ENCODE data around the gene TLE6. TPM values are rescaled to one million over a fixed set of nuclear protein-coding genes. Genes with fewer than 3 reads are reported as not detected.
A peak's percentile ranks its signal among the peaks of the same experiment; 100 is the strongest.
"Not testable (repeated sequence)": the region's sequence is repeated elsewhere in the genome, so short reads cannot be mapped to it uniquely, and the experiment has no call there.

TLE6 gene
- polyA plus RNA-seq, 2 of the 4 experiments (the other 2 are of a cell fraction) = 3.1 to 4.2 TPM

DNA sequence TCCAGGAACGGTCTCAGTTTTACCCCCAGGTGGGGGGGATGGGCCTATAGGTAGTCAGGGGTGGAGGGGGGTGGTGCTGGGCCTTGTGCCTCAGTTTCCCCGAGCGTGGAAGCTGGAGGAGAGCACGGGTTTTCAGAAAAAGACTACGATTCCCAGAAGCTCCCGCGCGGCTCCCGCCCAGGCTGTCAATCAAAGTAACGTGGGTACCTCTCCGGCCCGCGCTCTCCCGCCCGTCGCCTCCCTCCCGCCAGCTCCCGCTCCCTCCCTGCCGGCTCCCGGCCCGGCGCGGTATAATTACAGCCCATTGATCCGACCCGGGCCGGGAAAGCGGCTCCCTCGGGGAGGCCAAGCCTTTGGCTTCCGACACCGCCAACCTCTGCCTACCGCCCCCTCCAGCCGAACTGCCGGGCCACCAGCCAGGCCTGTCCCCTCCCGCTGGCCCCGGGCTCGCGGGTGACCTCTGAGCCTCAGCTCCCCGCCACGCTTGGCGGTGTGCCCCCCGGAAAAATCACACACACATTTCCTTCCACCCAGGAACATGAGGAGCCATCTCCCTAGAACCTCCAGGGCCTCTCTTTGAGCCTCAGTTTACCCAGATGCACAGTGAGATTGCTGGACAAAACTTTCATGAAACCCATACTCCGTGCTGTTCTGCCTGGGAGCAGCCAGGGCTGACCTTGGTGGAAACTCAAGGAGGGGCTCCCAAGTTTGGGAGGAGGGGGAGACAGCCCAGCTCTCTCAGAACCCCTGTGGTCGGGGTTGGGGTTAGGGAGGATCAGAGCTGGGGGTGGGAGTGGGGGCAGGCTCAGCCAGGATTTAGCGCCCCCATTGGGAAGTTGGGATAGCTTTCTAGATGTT, 59.0 kb downstream of the TLE6 start:
- WGBS (ENCODE audit: missing lambda C conversion rate) = 0% methylated on average over 1 of the region's 44 CpGs
- peak; percentile 94 for TF ChIP-seq KDM1A (IDR thresholded peaks at IDR 0.05; ENCODE audit: low read depth)
- TF ChIP-seq, protein P1, sequence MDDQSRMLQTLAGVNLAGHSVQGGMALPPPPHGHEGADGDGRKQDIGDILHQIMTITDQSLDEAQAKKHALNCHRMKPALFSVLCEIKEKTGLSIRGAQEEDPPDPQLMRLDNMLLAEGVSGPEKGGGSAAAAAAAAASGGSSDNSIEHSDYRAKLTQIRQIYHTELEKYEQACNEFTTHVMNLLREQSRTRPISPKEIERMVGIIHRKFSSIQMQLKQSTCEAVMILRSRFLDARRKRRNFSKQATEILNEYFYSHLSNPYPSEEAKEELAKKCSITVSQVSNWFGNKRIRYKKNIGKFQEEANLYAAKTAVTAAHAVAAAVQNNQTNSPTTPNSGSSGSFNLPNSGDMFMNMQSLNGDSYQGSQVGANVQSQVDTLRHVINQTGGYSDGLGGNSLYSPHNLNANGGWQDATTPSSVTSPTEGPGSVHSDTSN (IDR thresholded peaks at IDR 0.05) = peak; percentile 94
- TF ChIP-seq, protein P2, sequence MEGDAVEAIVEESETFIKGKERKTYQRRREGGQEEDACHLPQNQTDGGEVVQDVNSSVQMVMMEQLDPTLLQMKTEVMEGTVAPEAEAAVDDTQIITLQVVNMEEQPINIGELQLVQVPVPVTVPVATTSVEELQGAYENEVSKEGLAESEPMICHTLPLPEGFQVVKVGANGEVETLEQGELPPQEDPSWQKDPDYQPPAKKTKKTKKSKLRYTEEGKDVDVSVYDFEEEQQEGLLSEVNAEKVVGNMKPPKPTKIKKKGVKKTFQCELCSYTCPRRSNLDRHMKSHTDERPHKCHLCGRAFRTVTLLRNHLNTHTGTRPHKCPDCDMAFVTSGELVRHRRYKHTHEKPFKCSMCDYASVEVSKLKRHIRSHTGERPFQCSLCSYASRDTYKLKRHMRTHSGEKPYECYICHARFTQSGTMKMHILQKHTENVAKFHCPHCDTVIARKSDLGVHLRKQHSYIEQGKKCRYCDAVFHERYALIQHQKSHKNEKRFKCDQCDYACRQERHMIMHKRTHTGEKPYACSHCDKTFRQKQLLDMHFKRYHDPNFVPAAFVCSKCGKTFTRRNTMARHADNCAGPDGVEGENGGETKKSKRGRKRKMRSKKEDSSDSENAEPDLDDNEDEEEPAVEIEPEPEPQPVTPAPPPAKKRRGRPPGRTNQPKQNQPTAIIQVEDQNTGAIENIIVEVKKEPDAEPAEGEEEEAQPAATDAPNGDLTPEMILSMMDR (IDR thresholded peaks at IDR 0.05) = peak; percentile 44
- peak; percentile 19; the same call in 1 of the 2 replicates for TF ChIP-seq PHF8 (IDR thresholded peaks at IDR 0.05; ENCODE audit: borderline replicate concordance, low read depth)
- TF ChIP-seq JUN (IDR thresholded peaks at IDR 0.05) = peak in 1 of 2 experiments; percentile 31; a peak in 1 of 5 replicates
- TF ChIP-seq EHF (CRISPR knock-in tag; IDR thresholded peaks at IDR 0.05) = no peak
- FAIRE-seq = no peak

DNA sequence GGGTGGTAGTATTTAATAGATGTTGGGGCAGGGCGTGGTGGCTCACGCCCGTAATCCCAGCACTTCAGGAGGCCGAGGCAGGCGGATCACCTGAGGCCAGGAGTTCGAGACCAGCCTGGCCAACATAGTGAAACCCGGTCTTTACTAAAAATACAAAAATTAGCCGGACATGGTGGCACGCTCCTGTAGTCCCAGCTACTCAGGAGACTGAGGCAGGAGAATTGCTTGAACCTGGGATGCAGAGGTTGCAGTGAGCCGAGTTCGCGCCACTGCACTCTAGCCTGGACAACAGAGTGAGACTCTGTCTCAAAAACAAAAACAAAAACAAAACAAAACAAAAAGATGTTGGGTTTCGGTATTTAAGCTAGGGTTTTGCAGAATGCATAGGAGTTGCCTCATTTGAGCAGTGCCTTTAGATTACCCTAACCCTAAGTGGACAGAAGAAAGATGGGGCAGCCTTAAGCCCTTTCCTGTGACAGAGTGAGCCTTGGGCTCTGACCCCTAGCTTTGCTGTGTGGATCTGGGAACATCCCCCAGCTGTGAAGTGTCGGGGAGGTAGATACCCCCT, 59.7 kb downstream of the TLE6 start:
- H3K4me1 ChIP-seq = peaks cover 12% of the 10 kb centered on the region
- POLR2A ChIA-PET = interaction anchor here (0.6 to 2.3 kb wide), 4 partner anchors 17 to 87 kb away, joined by 3 to 22 read pairs (median 12); partner anchors contain the start of gene TLE6
- not testable (repeated sequence) for FAIRE-seq; ATAC-seq; DNase-seq (ENCODE audit: low read depth in 1 of 2, low spot score in 1 of 2); H3K9me3 ChIP-seq
- peak overlapping the region; percentile 65; the same call in 1 of the 3 replicates for H3K4me3 ChIP-seq
- CTCF ChIA-PET = interaction anchor here (0.6 to 3.1 kb wide), 10 partner anchors 12 to 967 kb away, joined by 3 to 19 read pairs (median 6); no protein-coding TSS in a partner anchor
- H3K27ac ChIP-seq = peak overlapping the region; percentile 90 to 94
- WGBS (ENCODE audit: missing lambda C conversion rate) = 39% methylated on average over 14 of the region's 14 CpGs
- H3K4me2 ChIP-seq = peak overlapping the region; percentile 87

More for the DNA sequence above, 59.0 kb downstream of the TLE6 start:
- Histone ChIP-seq H3K27ac (peak overlapping the region; percentile 90 to 94), H3K4me1 (peaks cover 12% of the 10 kb centered on the region), H3K9me3 (no peaks in the 10 kb centered on the region), H3K4me2 (peak overlapping the region; percentile 87), H3K4me3 (peak overlapping the region; percentile 65)
- ATAC-seq (peak; percentile 87), DNase-seq (ENCODE audit: low read depth in 1 of 2, low spot score in 1 of 2) (peak; percentile 73 to 90)
- CTCF ChIA-PET = interaction anchor here (0.5 to 3.1 kb wide), 19 partner anchors 9 to 966 kb away, joined by 3 to 19 read pairs (median 4); partner anchors contain the start of gene TLE6
- POLR2A ChIA-PET = interaction anchor here (0.6 to 2.3 kb wide), 8 partner anchors 17 to 560 kb away, joined by 3 to 22 read pairs (median 8); partner anchors contain the start of genes GADD45B and TLE6

DNA sequence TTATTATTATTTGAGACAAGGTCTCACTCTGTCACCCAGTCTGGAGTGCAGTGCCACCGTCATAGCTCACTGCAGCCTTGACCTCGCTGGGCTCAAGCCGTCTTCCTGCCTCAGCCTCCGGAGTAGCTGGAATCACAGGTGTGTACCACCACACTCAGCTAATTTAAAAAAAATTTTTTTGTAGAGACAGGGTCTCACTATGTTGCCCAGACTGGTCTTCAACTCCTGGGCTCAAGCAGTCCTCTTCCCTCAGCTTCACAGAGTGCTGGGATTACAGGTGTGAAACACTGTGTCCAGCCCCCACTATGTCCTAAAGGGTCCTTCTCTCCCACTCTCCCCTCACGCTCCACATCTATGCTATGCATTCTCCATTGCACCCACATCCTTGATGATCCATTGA, 60.9 kb downstream of the TLE6 start:
- no peak overlapping the region for H3K4me3 ChIP-seq
- ChIA-PET CTCF (interaction anchor here (0.9 to 3.1 kb wide), 3 partner anchors 60 to 88 kb away, joined by 3 to 19 read pairs (median 3); no protein-coding TSS in a partner anchor), POLR2A (no interaction called here)
- TF ChIP-seq MAZ (IDR thresholded peaks at IDR 0.05; ENCODE audit: borderline replicate concordance, low read depth, low read length) = no peak
- TF ChIP-seq, protein P3, sequence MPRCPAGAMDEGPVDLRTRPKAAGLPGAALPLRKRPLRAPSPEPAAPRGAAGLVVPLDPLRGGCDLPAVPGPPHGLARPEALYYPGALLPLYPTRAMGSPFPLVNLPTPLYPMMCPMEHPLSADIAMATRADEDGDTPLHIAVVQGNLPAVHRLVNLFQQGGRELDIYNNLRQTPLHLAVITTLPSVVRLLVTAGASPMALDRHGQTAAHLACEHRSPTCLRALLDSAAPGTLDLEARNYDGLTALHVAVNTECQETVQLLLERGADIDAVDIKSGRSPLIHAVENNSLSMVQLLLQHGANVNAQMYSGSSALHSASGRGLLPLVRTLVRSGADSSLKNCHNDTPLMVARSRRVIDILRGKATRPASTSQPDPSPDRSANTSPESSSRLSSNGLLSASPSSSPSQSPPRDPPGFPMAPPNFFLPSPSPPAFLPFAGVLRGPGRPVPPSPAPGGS (IDR thresholded peaks at IDR 0.05) = no peak
- TF ChIP-seq, protein P4, sequence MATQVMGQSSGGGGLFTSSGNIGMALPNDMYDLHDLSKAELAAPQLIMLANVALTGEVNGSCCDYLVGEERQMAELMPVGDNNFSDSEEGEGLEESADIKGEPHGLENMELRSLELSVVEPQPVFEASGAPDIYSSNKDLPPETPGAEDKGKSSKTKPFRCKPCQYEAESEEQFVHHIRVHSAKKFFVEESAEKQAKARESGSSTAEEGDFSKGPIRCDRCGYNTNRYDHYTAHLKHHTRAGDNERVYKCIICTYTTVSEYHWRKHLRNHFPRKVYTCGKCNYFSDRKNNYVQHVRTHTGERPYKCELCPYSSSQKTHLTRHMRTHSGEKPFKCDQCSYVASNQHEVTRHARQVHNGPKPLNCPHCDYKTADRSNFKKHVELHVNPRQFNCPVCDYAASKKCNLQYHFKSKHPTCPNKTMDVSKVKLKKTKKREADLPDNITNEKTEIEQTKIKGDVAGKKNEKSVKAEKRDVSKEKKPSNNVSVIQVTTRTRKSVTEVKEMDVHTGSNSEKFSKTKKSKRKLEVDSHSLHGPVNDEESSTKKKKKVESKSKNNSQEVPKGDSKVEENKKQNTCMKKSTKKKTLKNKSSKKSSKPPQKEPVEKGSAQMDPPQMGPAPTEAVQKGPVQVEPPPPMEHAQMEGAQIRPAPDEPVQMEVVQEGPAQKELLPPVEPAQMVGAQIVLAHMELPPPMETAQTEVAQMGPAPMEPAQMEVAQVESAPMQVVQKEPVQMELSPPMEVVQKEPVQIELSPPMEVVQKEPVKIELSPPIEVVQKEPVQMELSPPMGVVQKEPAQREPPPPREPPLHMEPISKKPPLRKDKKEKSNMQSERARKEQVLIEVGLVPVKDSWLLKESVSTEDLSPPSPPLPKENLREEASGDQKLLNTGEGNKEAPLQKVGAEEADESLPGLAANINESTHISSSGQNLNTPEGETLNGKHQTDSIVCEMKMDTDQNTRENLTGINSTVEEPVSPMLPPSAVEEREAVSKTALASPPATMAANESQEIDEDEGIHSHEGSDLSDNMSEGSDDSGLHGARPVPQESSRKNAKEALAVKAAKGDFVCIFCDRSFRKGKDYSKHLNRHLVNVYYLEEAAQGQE (IDR thresholded peaks at IDR 0.05) = no peak
- TF ChIP-seq JUN (IDR thresholded peaks at IDR 0.05) = no peak
- TF ChIP-seq CEBPB (IDR thresholded peaks at IDR 0.05) = no peak
- TF ChIP-seq HOXB13 (CRISPR knock-in tag; IDR thresholded peaks at IDR 0.05; ENCODE audit: low read depth) = no peak
- TF ChIP-seq HOXA7 (CRISPR knock-in tag; IDR thresholded peaks at IDR 0.05) = no peak
- no peak overlapping the region for H3K27ac ChIP-seq
- H3K4me1 ChIP-seq = peaks cover 12% of the 10 kb centered on the region
- H3K9me3 ChIP-seq = no peaks in the 10 kb centered on the region
- no peak overlapping the region for H3K4me2 ChIP-seq
- DNase-seq (ENCODE audit: low read depth in 1 of 2, low spot score in 1 of 2) (no peak), ATAC-seq (no peak), FAIRE-seq (no peak)
- WGBS (ENCODE audit: missing lambda C conversion rate) = 92% methylated on average over 5 of the region's 5 CpGs
